Esophagus (tissue), 2 donors: ENCODE data around the gene XPO6. TPM values are rescaled to one million over a fixed set of nuclear protein-coding genes. Genes with fewer than 3 reads are reported as not detected.

Experiments used
- H3K27ac ChIP-seq, 2 donors: one replicate each; pipeline ENCODE4 v1.5.1; 2013; ENCODE audit warnings: low read depth in 2 of 2, mild to moderate bottlenecking in 2 of 2, inconsistent platforms in 1 of 2, low read length in 1 of 2, moderate library complexity in 1 of 2
- H3K27me3 ChIP-seq, 2 donors: one replicate each; pipeline ENCODE4 v1.6.1; 2013; ENCODE audit warnings: low read length in 2 of 2, control low read depth in 1 of 2, mild to moderate bottlenecking in 1 of 2; ENCODE audit not compliant: insufficient read depth in 2 of 2, control insufficient read depth in 1 of 2
- H3K36me3 ChIP-seq, 2 donors: one replicate each; pipeline ENCODE4 v1.6.1; 2013; ENCODE audit warnings: low read length in 1 of 2; ENCODE audit not compliant: control insufficient read depth in 2 of 2, insufficient read depth in 2 of 2
- H3K4me1 ChIP-seq, 2 donors: one replicate each; pipeline ENCODE4 v1.6.1; 2013; ENCODE audit warnings: low read length in 1 of 2; ENCODE audit not compliant: control insufficient read depth in 2 of 2, insufficient read depth in 2 of 2
- H3K4me3 ChIP-seq, 2 donors: one replicate each; pipeline ENCODE4 v1.5.1; 2013; ENCODE audit warnings: low read length in 2 of 2, mild to moderate bottlenecking in 2 of 2, low read depth in 1 of 2, moderate library complexity in 1 of 2
- H3K9me3 ChIP-seq, 2 donors: one replicate each; pipeline ENCODE4 v1.6.1; 2013; ENCODE audit warnings: mild to moderate bottlenecking in 2 of 2, low read depth in 1 of 2, low read length in 1 of 2, moderate library complexity in 1 of 2; ENCODE audit not compliant: control insufficient read depth in 2 of 2, insufficient read depth in 1 of 2
- WGBS, 2 donors: extraction: QIAGEN DNeasy Blood & Tissue Kit; methylation state at CpG; one replicate each; pipeline ENCODE4 v1.1.7; 2013; 5-methylcytosine and 5-hydroxymethylcytosine counted together
- polyA plus RNA-seq, 2 donors: library from polyadenylated mRNA; stranded (reverse); fragments of 200-250 nt; gene quantifications; one replicate each; pipeline ENCODE4 v1.2.3, GENCODE V29; 2013
- donor health status: healthy with polysubstance abuse.
- donor health status: Bipolar disorder and iron deficiency.

The XPO6 gene
- polyA plus RNA-seq, 2 donors, result 50.6 to 52.1 TPM

DNA sequence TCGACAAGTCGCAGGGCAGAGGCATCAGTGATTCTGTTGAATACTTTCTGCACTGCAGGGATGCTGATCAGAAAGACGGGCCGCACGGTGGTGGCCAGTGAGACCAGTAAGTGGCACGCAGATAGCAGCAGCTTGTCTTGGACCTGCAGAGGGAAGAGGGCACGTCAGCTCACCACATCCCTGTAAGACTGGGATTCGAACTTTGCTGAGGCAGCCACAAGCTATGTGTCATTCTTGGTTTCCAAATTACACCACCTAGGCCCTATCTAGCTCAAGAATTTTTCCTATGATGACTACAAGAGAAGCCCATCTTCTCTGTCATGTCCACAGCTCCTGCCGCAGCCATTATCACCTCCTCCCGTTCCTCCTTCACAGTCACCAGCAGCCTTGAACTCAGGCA, 98.9 kb downstream of the XPO6 start:
- Histone ChIP-seq H3K4me1 (peaks cover 0 to 5% of the 10 kb centered on the region in 2 donors), H3K36me3 (peaks cover 8 to 39% of the 10 kb centered on the region in 2 donors), H3K9me3 (no peaks in the 10 kb centered on the region), H3K27ac (no peak overlapping the region), H3K4me3 (no peak overlapping the region), H3K27me3 (no peaks in the 10 kb centered on the region)
- WGBS, 2 donors, result 89 to 90% methylated on average over 10 of the region's 10 CpGs

DNA sequence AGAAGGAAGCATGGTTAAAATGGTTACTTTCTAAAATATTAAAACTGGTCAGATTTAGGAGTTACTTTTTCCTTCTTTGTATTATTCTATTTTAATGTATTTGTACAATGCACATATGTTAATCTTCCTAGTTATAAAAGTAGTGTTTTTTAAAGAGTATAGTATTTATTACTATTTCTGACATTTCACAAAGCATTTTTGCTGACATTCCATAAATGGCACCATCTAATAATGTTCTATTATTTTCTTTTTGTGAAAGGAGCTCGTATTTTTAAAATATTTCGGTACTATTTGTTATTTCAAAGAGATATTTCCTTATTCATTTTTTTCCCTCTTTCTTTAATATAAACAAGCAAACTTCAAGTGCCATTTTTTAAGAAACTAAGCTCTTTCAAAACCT, 100.8 kb downstream of the XPO6 start:
- 88 to 92% methylated on average over 2 of the region's 2 CpGs for WGBS, 2 donors
- Histone ChIP-seq H3K4me1 (peaks cover 0 to 8% of the 10 kb centered on the region in 2 donors), H3K9me3 (no peaks in the 10 kb centered on the region), H3K4me3 (no peak overlapping the region), H3K27me3 (no peaks in the 10 kb centered on the region), H3K36me3 (peaks cover 13 to 43% of the 10 kb centered on the region in 2 donors), H3K27ac (no peak overlapping the region)

DNA sequence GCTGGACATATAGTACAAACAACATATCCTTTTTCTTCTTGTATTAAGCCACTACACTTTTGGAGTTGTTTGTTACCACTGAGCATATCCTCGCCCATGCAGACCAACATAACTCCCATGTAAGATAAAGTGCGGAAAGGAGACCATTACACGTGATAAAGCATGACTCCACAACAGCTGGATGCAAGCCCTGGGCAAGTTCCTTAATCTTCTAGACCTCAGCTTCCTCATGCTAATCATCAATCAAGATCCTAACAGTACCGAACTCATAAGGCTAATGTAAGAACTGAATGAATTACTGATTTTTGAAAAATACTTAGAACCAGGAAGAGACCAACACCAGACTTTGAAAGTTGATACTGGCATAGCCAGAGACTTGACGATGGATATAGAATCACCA, 101.3 kb downstream of the XPO6 start:
- H3K36me3 ChIP-seq, result peaks cover 16 to 41% of the 10 kb centered on the region in 2 donors
- H3K4me3 ChIP-seq, result no peak overlapping the region
- H3K27me3 ChIP-seq, result no peaks in the 10 kb centered on the region
- no peak overlapping the region for H3K27ac ChIP-seq
- 69 to 76% methylated on average over 5 of the region's 5 CpGs for WGBS, 2 donors
- H3K4me1 ChIP-seq, result peaks cover 0 to 8% of the 10 kb centered on the region in 2 donors
- H3K9me3 ChIP-seq, result no peaks in the 10 kb centered on the region

DNA sequence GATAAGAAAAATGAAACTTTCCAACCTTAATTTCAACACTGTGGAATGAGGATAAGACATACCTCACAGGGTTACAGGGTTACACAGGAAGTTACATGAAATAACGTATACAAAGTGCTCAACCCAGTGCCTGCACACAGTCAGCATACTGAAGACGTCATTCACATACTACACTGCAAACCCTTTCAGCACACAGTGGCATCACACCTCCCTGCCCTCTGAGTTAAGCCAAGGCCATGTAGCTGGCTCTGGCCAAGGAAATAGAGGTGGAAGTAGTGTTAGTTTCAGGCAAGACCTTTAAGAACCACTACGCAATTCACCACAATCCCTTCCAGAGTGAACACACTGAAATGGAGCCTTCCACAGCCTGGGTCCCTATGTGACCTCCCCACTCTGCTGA, 101.7 kb downstream of the XPO6 start:
- peaks cover 0 to 8% of the 10 kb centered on the region in 2 donors for H3K4me1 ChIP-seq
- WGBS, 2 donors, result 72 to 75% methylated on average over 3 of the region's 3 CpGs
- peaks cover 16 to 40% of the 10 kb centered on the region in 2 donors for H3K36me3 ChIP-seq
- H3K9me3 ChIP-seq, result no peaks in the 10 kb centered on the region
- H3K4me3 ChIP-seq, result no peak overlapping the region
- H3K27me3 ChIP-seq, result no peaks in the 10 kb centered on the region
- H3K27ac ChIP-seq, result peak overlapping the region in 1 of 2 donors; percentile 43

DNA sequence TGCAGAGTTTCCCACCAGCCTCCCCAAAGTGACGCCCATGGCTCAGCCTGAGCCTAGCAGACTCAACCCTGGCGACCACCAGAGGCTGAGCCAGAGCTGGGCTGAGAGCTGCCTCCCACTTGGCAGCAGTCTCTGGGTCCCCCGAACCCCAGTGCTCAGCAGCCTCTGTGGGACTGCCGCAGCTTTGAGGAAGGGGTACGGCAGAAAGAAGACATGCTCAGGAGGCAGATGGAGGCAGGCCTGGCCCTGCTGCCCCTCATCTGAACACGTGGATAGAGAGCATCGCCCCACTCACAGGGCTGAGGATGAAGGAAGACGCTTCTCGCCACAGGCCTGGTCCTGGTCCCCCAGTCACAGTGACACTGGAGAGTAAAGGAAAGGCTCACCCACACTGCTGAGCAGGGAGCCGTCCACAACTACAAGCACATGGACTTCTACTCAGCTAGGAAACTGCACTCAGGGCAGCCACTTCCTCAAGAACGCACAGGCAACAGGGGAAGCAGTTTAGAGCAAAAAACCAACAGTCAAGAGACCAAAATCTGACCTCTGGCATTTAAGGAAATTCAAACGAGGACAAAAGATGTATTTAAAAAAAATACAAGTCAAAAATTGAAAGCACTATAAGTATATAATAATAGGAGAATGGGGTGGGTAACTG, 103.0 kb downstream of the XPO6 start:
- Histone ChIP-seq H3K36me3 (peaks cover 19 to 51% of the 10 kb centered on the region in 2 donors), H3K27ac (peak overlapping the region in 1 of 2 donors; percentile 48), H3K9me3 (no peaks in the 10 kb centered on the region), H3K27me3 (no peaks in the 10 kb centered on the region), H3K4me3 (no peak overlapping the region), H3K4me1 (peaks cover 0 to 11% of the 10 kb centered on the region in 2 donors)
- 77 to 81% methylated on average over 12 of the region's 12 CpGs for WGBS, 2 donors

DNA sequence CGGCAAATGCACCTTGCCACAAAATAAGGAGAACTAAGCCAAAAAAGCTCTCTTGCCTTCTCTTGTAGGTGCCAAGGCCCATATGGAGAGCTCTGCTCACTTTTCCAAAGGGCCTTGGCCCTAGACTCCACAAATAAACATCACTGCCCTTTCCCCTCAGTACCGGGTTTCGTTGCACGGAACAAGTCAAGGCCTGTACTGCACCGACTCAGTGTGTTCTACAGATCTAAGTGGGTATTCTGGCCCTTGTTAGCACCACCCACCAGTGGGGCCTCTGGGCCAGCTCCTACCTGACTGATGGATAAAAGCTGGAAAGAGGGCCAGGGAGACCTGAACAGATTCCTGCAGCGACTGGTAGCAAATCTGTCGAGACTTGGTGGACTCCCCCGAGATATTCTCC, 104.5 kb downstream of the XPO6 start:
- H3K27me3 ChIP-seq, result no peaks in the 10 kb centered on the region
- H3K27ac ChIP-seq, result peak overlapping the region; percentile 5 to 58
- no peaks in the 10 kb centered on the region for H3K9me3 ChIP-seq
- H3K4me3 ChIP-seq, result no peak overlapping the region
- 57 to 81% methylated on average over 8 of the region's 8 CpGs for WGBS, 2 donors
- peaks cover 0 to 14% of the 10 kb centered on the region in 2 donors for H3K4me1 ChIP-seq
- H3K36me3 ChIP-seq, result peaks cover 22 to 49% of the 10 kb centered on the region in 2 donors

DNA sequence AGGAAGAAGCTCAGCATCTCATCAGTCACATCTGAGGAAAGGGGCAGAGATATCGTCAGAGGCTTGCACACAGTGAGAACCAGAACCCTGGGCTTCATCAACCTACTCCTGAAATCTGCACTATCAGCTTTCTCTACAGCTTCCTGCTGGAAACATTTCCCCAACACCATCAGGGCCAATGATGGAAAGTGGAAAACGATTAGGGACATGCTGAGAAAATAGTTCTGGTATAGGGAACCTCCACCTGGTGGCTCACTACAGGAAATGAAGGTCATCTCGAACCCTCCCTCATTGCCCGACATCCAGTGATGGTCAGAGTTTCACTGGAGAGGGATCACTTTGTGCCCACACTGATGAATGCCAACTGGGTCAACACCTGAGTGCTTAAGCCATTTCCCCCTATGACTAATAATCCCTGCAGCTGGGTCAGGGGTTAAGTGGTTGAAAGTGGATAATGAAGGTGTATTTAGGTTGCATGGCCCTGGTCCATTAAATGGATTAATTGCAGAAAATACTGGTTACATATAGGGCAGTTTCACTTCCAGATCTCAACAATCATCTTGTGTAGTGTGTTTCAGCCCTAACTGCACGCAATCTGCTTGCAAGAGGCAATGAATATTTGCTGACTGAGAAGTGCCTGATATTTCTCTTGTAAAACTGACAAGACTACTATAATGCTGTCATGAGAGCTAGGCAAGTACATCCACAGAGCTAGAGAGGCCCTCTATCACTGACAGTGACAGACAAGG, 105.1 kb downstream of the XPO6 start:
- Histone ChIP-seq H3K27me3 (no peaks in the 10 kb centered on the region), H3K36me3 (peaks cover 22 to 47% of the 10 kb centered on the region in 2 donors), H3K4me3 (no peak overlapping the region), H3K4me1 (peaks cover 0 to 14% of the 10 kb centered on the region in 2 donors), H3K9me3 (no peaks in the 10 kb centered on the region), H3K27ac (peak overlapping the region; percentile 5 to 58)
- WGBS, 2 donors, result 78 to 81% methylated on average over 5 of the region's 5 CpGs

DNA sequence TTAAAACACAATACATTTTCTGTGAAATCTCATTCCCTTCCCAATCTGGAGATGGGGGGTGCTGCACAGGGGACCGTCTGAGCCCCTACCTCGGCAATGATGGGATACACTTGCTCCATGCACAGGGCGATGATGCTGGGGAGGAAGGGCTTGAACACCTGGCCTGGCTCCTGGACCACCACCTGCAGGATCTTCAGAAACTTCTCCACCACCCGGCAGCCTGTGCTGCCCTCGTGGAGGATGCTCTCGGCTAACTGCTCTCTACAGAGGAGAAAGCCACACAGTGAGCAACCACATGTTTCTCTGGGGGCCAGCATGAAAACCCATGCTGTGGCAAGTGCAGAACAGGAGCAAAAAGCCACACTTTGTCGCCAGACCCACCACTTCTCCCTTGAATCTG, 105.8 kb downstream of the XPO6 start:
- peaks cover 27 to 51% of the 10 kb centered on the region in 2 donors for H3K36me3 ChIP-seq
- 86 to 95% methylated on average over 7 of the region's 7 CpGs for WGBS, 2 donors
- H3K27ac ChIP-seq, result no peak overlapping the region
- H3K9me3 ChIP-seq, result no peaks in the 10 kb centered on the region
- H3K4me3 ChIP-seq, result no peak overlapping the region
- no peaks in the 10 kb centered on the region for H3K27me3 ChIP-seq
- H3K4me1 ChIP-seq, result peaks cover 0 to 14% of the 10 kb centered on the region in 2 donors

DNA sequence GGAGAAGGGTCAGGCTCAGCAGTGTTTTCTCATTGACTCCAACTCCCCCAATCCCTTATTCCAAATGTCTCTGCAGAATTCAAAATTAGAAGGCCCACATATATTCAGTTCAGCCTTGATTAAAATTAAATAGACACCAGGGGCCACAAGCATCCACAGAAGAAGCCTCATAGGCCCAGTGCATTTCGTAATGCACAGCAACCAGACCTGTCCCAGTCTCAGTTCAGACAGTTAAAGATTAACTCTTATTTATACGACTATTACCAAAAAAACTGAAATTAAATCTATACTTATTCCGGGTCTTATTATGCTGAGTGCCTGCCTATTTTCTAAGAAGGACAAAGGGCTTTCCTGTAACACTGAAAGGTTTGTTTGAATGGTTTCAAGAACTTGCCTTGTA, 106.5 kb downstream of the XPO6 start:
- no peak overlapping the region for H3K4me3 ChIP-seq
- 70 to 76% methylated on average over 3 of the region's 3 CpGs for WGBS, 2 donors
- H3K36me3 ChIP-seq, result peaks cover 31 to 52% of the 10 kb centered on the region in 2 donors
- no peaks in the 10 kb centered on the region for H3K27me3 ChIP-seq
- peaks cover 0 to 14% of the 10 kb centered on the region in 2 donors for H3K4me1 ChIP-seq
- no peak overlapping the region for H3K27ac ChIP-seq
- H3K9me3 ChIP-seq, result no peaks in the 10 kb centered on the region
